ENCODE results near the gene NDUFB4.

The NDUFB4 gene

DNA sequence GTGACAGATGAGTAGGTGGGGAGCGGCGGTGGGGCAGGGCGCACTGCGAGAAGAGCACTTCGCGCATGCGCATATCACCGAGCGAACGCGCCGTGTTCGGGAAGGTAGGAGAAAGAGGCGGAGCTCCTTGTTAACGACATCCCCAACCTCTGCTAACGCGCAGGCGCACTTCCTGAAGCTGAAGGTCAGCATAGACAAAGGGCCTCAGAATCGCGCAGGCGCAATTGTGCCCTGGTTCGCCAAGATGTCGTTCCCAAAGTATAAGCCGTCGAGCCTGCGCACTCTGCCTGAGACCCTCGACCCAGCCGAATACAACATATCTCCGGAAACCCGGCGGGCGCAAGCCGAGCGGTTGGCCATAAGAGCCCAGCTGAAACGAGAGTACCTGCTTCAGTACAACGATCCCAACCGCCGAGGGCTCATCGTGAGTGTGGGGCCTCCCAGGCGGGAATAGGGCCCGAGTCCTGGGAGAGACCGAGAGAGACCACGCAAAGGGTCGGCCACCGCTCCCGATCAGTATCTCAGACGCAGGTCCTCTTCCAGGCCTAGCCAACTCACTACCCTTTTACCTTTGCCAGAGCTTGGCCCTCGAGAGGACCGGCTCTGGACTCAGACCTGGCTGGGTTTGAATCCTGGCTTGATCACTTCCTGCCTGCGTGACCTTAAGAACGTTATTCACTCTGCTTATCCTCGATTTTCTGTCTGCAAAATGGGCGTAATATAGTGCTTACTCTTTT, at the start of gene NDUFB4:
Gene NDUFB4, plus strand, starts transcription at position 221 of the 737 bp plus-strand sequence. Its CDS starts 24 bp downstream, at position 245.
- DNase-seq, result peak; percentile 94

DNA sequence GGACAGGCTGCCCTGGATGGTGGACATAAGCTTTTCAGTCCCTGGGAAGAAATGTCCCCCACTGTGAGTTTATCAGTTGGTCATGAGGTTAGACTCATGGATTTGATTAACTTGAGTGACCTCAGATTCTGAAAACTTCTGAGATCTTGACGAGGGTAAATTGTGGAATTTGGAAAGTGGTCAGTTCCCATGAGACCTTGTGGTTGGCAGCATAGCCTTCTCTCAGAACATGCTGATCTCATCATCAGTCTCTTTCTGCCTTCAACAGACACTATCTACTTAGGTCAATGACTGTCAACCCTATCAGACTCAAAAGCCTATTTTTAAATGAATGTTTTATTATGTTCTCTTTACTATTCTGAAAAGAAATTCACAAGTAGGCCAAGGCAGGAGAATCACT, 45.6 kb upstream of the NDUFB4 start:
- no peak for DNase-seq

DNA sequence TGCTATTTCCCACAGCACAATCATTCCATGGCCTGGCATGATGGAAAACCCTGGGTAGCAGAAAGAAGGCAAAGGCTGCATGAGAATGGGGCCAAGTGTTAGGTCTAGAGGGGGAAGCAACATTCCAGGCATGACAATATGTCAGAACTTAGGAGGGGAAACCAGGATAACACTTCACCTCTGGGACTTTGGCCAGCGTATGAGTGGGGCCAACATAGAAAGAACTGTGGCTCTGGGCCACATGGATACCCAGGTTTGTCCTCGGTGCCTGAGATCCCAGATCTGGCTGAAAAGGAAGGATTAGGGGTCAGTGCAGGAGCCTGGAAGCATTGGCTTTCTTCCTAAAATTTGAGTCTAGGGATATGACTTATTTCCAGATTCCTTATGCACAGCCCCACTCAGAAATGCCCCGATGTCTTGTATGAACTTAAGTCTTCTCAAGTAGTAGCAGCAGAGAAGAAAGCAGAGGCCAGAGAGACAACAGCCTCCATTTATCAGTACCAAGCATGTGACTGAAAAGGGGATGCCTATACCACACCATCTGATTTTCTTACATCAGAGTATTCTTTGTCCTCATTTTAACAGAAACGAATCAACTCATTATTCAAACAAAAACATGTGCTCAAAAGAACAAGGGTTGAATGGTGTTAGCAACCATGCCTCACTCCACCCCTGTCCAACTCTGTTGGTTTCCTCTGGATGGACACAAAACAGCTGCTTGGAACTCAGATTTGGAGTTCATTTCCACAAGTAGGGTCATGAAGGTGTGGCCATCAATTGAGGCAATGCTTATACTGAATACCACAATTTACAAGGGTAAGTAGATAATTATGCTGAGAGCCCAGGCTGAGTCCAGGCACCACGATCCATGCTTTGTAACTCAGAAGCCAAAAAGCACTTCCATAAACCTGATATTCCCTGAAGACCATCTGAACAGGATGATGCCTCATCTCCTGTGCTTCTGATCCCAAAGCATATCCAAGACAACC, 43.7 kb upstream of the NDUFB4 start:
- no peak for DNase-seq

DNA sequence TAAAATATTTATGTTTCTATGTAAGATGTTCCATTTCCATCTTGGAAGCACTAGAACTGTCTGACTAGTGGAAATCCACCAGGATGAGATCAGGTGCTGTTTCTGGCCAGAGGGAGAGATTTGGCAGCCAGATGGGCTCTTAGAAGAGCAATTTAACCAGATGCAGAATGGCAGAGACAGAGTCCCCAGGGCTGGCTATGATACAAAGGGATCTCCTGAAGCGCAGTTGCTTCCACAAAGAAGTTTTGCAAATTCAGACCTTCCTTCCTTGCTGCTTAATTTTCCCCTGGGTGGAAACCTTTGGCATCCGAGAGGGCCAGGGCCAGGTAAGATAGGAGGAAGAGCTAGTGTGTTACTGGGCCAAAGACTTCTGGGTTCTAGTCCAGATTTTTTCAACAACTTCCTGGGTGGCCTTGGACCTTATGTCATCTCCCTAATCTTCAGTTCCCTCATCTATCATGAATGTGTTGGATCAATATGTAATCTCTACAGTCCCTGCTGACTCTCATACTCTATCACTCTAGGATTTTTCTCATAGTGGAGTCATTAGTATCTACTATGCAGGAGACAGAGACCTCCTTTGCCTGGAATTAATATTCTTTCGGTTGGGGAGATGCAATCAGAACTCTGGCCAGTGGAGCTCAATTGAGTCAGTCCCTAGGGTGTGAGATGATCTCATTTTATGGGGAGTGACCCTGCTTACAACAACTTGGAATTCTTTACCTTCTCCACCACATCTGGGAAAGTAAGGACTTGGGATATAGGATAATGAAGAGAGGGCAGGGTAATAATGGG, 41.1 kb upstream of the NDUFB4 start:
- no peak for DNase-seq

DNA sequence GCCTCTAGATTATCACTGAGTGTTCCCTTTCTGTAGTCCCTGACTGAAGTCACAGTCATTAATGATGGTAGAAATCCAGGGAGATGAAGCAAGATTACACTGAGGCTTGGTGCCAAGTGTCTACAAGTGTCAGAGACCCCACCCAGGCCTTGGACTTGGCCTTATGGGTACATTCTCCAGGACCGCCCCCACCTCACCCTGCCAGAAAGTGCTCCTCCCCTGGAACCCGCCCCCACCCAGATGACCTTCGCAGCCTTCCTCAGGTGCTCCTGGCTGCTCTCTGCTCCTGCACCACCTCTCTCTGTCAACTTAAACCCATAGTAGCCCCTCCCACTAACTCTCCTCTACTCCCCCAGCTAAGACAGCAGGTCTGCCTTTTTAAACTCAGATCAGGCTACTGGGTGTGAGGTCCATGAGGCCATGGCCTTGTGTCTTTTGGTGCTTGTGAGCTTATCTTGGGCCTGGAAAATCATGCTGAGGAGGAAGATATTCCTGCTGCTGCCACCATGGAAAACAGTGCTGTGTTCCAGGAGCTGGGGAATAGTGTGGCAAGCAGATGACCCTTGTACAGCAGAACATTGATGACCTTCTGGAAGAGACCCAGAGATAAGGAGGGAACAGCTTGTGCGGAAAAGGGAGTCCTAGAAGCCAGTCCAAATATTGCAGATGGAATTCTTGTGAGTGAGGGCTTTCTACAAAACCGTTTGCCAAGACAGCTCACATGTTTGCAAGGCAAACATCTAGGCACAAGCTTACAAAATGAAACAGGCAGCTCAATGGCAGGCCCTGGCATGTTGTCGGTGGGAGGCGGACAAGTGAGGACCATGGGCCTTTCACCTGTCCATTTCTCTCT, 40.3 kb upstream of the NDUFB4 start:
- no peak for DNase-seq

DNA sequence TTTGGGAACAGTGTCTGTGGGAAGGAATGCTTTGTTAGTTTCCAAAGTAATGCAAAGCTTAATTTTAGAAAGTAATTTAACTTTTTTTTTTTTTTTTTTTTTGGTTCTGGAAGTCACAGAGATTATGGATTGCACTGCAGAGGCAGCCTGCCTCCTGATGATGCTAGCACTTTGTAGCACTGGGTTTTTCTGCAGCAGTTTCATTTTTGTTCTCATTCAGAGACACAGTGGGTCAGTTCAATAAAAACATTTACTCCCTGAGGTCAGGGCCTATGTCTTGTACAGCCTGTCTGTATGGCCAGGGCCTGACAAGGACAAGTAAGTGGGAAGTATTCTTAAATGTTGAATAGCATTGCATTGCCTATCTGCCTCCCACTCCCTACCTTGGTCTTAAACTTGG, 39.0 kb upstream of the NDUFB4 start:
- no peak for DNase-seq

DNA sequence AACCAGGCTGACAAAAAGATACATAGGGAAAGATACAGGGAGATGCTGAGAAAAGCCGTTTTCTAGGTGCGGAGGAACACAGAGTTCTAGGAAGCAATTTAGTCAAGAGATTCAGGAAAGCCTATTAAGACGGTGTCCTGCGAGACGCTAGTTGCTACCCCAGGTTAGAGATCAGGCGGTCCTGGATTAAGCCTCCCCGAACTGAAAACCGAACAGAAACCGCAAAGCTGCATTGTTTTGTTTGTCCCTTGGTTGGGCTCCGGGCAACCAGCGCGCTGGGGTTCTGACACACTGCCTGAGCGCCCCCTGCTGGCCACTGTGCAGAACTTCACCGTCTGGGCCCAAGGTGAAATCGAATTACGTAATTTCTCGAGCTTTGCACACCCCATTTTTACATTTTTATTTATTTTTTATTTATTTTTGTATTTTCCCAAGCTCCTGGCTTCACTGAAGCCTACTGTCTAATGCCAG, 37.3 kb upstream of the NDUFB4 start:
- DNase-seq, result peak; percentile 77

DNA sequence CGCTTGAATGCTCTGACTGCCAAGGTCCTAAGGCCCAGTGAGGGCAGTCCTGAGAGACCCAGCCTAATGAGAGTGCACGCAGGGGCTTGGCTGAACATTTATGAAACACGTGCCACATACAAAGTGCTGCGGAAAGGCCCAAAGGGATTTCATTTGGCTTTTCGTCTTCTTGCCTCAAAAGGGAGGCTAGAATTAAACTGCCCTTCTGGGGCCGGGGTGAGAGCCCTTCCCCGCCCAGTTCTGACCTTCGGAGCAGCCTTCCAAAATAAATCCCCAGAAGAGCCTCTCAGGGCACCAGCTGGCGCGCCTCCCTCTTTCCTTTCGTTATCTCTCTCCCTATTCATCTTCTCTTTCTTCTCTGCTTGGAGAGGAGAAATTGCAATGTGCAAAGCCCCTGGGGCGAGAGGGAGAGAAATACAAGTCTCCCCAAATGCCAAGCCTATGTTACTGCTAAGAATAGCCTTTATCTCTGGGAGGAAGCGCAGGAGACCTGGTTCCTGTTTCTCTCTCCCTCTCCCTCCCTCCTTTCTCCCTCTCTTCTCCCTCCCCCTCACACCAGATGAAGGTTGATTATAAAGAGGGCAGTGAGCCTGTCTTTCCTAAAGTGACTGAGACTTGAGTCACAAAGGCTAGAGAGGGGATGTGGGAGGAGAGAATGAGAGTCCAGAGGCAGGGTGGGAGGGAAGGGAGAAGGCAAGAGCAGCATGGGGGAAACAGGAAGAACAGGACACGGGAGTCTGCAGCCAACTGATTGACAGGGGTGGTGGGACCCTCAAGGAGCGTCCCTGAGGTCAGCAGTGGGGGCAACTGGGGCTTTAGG, 36.7 kb upstream of the NDUFB4 start:
- no peak for DNase-seq

DNA sequence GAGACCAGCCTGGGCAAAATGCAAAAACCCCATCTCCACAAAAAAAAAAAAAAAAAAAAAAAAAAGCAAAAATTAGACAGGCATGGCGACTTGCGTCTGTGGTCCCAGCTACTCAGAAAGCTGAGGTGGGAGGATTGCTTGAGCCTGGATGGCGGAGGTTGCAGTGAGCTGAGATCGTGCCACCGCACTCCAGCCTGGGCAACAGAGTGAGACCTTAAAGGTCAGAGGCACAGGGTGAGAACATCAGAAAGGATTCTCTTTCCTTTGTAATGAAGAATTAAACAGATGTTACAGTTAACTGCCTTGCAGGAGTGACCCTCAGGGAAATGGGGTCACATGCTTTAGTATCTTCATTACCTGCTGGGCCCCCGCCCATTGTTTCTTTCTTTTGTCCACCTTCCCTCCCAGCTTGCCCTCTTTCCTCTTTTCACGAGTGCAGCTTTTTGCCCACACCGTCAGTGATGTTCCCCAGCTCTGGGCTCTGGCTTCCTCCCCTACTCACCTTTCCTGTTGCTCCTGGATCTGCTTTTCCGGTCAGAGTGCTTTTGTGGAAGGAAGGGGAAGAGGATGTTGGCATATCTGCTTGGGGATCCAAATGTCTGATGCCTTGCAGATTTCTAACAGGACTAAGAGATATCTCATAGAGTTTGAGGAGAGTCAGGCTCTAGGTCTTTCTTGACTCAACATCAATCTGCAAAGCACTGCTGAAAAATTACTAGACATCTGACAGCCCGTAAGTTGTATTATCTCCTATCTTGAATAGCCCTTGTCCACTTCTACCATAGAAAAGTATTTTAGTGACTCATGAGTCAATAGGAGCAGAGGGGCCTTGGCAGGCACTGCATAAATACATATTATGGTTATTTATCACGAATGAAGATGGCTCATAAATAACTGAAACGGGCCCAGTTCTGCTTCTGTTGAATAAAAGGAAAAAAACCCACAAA, 35.6 kb upstream of the NDUFB4 start:
- no peak for DNase-seq

DNA sequence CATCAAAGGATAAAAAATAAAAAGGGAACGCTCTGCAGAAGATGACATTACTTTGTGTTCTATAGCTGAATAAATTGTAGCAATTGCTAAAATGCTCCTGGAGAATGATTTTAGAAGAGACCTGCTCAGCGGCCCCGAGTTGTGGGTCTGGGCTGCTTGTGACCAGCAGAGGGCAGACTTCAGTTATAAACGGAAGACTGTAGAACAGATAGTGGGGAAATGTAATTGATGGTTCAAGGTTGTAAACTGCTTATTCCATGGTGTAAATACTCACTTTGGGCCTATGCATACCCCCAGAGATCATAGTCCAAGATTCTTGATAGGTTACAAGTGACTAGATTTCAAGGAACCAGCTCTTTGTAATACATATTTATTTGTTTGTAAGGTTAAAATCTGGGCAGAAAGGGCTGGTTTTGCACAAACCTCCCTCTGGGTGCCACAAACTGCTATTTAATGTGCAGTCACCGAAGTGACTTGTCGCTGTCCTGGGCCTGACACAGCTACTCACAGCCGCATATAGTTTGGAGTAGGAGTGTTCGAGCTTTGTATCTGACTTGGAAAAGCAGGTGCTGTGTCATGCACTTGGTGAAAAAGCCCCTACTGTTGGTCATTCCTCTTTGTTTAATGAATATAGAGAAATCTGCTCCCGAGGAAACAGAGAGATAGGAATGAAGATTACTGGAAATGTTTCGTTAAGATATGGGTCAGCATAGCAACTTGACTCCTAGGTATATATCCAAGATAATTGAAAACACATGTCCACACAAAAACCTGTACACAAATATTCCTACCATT, 34.7 kb upstream of the NDUFB4 start:
- peak; percentile 60 for DNase-seq

DNA sequence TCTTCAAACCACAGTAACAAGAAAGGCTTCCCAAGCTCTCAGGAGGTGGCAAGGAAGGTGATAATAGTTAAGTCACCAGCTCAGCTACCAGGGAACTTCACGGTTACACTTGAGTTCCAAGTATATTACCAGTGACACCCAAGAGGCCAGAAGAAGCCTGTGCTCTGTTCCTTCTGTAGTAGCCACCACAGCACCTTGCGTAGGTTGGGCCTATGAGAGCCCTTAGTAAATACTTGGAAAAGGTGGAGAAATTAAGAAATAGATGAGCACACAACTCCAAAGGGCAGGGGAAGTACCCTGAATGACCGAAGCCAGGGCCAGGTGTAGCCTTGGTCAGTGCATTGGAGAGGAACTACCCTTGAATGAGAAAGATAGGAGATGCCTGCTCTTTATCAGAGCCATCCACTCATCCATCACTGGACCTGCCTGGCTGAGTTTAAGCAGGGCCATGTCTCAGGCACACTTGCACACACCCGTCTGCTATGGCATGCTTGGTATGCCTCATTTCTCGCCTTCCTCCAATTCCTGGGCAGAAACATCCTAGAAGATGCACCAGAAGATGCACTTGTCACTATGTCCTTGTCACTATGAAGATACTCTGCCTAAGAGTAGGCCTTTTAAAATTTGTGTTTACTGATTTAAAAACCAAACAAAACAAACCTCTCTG, 32.6 kb upstream of the NDUFB4 start:
- no peak for DNase-seq

DNA sequence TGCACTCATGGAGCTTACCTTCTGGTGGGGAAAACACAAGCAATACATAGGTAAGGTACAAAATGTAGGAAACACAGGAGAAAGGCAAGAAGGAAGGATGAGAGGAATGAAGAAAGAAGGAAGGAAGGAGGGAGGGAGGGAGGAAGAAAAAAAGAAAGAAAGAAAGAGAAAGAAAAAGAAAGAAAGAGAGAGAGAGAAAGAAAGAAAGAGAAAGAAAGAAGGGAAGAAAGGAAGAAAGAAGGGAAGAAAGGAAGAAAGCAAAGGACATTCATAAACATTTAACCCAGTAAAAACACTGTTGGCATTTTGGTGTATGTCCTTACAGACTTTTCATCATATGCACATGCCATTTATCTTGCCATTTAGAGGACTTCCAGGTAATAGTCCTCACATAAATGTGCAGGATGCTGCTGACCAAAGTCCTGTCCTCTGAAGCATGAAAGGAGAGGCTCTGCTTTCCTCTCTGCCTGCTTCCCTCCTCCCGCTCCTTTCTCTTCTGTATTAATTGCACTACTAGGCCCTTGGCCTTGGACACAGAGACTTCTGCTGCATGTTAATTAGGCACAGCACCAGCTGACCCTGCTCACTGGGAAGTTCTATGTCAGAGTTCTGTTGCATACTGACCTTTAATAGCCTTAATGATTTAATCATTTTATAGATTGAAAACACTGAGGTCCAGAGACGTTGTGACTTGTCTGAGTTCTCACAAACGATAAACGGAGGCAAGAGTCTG, 29.7 kb upstream of the NDUFB4 start:
- DNase-seq, result no peak

DNA sequence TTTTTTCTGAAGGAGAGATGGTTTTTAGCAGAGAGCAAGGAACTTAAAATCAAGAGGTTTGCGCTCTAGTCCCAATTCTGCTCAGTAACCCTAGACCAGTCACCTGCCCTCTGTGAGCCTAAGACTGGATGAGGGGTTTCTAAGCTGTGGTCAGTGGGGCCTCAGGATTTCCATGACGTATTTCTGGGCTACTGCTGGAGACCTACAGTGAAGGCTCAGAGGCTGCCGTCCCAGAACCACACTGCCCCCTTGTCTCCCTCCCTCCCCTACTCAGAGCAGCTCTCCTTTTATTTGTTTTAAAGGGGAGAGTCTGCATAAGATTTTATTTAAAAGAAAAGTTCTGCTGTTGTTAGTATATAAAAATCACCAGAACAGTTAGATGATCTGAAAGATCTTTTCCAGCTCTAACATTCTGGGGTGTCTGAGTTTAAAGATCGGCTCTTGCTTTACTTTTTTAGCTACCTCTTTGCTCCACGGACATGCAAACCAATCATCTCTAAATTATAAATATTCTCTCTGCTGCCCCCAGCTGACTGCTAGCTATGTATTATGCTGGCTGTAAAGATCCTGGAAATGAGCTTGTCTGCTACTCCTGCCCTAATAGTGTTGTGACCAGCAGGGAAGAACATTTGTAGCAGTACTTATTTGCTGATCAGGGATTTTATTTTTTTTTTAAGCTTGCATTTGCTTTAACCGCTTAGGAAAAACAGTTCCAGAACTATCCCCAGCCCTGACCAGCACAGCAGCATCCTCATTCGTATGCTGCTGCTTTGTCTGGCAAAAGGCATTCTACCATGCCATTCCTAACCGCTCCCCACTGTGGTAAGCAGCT, 28.6 kb upstream of the NDUFB4 start:
- DNase-seq, result no peak

DNA sequence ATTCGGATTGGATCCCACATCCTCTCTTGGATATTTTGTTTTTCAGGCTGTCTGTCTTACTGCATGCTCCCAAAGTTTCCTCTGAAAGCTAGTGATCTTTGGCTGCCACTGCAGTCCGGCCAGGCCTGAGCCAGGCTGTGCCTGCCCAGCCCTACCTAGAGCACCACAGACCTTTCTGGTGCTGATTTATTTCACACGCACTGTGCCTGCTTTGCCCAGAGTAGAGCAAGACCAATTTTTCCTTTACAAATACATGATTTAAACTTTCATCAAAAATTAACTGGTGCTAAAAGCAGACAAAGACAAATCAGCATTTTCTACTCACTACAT, 28.0 kb upstream of the NDUFB4 start:
- no peak for DNase-seq

DNA sequence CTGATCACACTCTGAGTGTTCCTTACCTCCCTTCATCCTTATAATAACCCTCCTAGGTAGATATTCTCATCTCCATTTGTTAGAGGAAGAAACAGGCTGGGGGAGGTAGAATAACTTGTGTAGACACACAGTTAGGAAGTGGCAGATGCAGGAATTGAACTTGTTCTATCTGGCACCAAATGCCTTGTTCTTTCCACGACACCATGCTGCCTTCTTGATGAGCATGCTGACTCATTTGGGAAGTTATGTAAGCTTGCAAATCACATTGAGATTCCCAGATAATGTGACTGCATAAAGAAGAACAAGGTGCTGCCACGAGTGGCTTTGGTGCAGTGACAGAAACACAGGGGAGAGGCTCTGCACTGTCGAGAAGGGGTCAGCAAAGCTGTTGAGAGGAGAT, 27.5 kb upstream of the NDUFB4 start:
- no peak for DNase-seq

DNA sequence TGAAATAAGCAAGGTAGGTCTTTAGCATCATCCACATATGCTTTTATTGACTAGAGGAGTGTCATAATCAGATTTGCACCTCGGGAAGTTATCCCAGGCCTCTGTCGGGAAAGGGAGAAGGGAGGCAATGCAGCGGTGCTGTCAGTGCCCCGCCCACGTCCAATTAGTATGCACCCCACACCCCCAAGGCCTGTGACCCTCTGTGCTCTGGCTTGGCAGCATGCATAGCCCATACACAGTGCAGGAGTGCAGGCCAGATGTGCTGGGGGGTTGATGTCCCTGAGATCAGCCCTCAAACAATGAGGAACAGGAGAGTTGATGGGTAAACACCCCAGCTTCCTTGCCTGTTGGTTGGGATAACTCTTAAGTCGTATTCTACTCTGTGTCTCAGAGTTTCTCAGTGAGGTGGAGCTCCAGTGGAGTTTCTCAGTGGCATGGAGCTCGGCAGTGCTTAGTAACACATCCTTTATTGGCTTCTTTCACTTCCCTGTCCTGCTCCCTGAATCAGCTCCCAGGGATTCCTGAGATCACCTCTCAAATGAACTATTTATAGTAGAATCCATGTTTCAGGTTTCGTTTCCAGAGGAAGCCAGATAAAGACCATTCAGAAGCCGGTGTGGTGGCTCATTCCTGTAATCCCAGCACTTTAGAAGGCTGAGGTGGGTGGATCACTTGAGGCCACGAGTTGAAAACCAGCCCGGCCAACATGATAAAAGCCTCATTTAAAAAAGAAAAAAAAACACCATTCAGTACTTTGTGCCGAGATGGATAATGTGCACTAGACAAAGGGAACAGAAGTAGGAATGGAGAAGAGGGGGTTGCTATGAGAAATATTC, 26.7 kb upstream of the NDUFB4 start:
- no peak for DNase-seq
